LoVo (cell line): ENCODE measurements around the gene KCNQ1OT1.

Experiments
- DNase-seq: peaks from one replicate; pipeline ENCODE4 v3.0.0-alpha.2; 2016; ENCODE audit warnings: low spot score

The KCNQ1OT1 gene

GRCh38 chr11:2699531-2700414 is at the start of gene KCNQ1OT1:
KCNQ1OT1 (minus strand) TSS chr11:2699994.
- peak; percentile 88 for DNase-seq

- no peak for DNase-seq
Measured at GRCh38 chr11:2748814-2749554, 49.2 kb upstream of the KCNQ1OT1 start.

- DNase-seq: no peak
Measured at GRCh38 chr11:2748061-2748813, 48.4 kb upstream of the KCNQ1OT1 start.

GRCh38 chr11:2747248-2748027 is 47.6 kb upstream of the KCNQ1OT1 start:
- DNase-seq: no peak

GRCh38 chr11:2746401-2747247 is 46.8 kb upstream of the KCNQ1OT1 start:
- no peak for DNase-seq

- DNase-seq: no peak
Measured at GRCh38 chr11:2745511-2745910, 45.7 kb upstream of the KCNQ1OT1 start.

GRCh38 chr11:2744166-2744565 is 44.4 kb upstream of the KCNQ1OT1 start:
- DNase-seq: no peak

- no peak for DNase-seq
Measured at GRCh38 chr11:2743427-2744110, 43.8 kb upstream of the KCNQ1OT1 start.

- DNase-seq: no peak
Measured at GRCh38 chr11:2742611-2743426, 43.0 kb upstream of the KCNQ1OT1 start.

GRCh38 chr11:2742201-2742600 is 42.4 kb upstream of the KCNQ1OT1 start:
- no peak for DNase-seq

- no peak for DNase-seq
Measured at GRCh38 chr11:2741377-2742131, 41.8 kb upstream of the KCNQ1OT1 start.

GRCh38 chr11:2741006-2741376 is 41.2 kb upstream of the KCNQ1OT1 start:
- no peak for DNase-seq

GRCh38 chr11:2740275-2740940 is 40.6 kb upstream of the KCNQ1OT1 start:
- DNase-seq: no peak

GRCh38 chr11:2739531-2740274 is 39.9 kb upstream of the KCNQ1OT1 start:
- no peak for DNase-seq

- no peak for DNase-seq
Measured at GRCh38 chr11:2738551-2739431, 39.0 kb upstream of the KCNQ1OT1 start.

GRCh38 chr11:2737866-2738265 is 38.1 kb upstream of the KCNQ1OT1 start:
- no peak for DNase-seq
